Caco-2 (cell line): Measurements from ENCODE around the gene AXIN1. TPM values are rescaled to one million over a fixed set of nuclear protein-coding genes. Genes with fewer than 3 reads are reported as not detected.
A peak's percentile ranks its signal among the peaks of the same experiment; 100 is the strongest.

Experiments
- BruUV-seq: library from RNA; stranded (reverse); fragments of 400-500 nt; replicated peaks from 2 replicates; lab custom pipeline; 2021; lab: Mats Ljungman, UMichigan
- CTCF ChIA-PET: fragments of 300-600 bp; sonication (Branson Sonifier 250); formaldehyde crosslinking; loops from one replicate; lab custom pipeline; 2022; ENCODE audit warnings: antibody characterized with exemption; lab: Charles Lee
- POLR2A ChIA-PET: fragments of 300-600 bp; sonication (Branson Sonifier 250); formaldehyde crosslinking; loops from one replicate; lab custom pipeline; 2022; ENCODE audit warnings: antibody characterized with exemption; lab: Charles Lee
- DNase-seq, 2 experiments: peaks; one replicate each; pipeline versions ENCODE4 v3.0.0 to v3.0.0-alpha.2; 2020 to 2022
- H3K27me3 ChIP-seq: replicated peaks from 2 replicates; pipeline ENCODE4 v1.6.0; 2011; ENCODE audit warnings: low read length; ENCODE audit not compliant: control insufficient read depth, insufficient read depth
- H3K36me3 ChIP-seq: 2 replicates; pipeline ENCODE4 v1.5.1; 2011; ENCODE audit warnings: low read length; ENCODE audit not compliant: control insufficient read depth, insufficient read depth
- H3K4me1 ChIP-seq: fragments of 250-450 bp; sonication (Bioruptor Pico); 2 replicates; pipeline ENCODE4 v1.5.1; 2020; ENCODE audit warnings: mild to moderate bottlenecking
- H3K4me3 ChIP-seq: 2 replicates; pipeline ENCODE4 v1.5.1; 2011; ENCODE audit warnings: low read depth, mild to moderate bottlenecking, control low read depth, low read length
- H3K9me3 ChIP-seq: fragments of 250-450 bp; sonication (Bioruptor Pico); 2 replicates; pipeline ENCODE4 v1.5.1; 2020; ENCODE audit warnings: mild to moderate bottlenecking, moderate library complexity
- H3K27ac Mint-ChIP-seq: one replicate; pipeline ENCODE4 v1.8.0; 2022; ENCODE audit warnings: mixed read lengths; ENCODE audit not compliant: unreplicated experiment
- H3K27me3 Mint-ChIP-seq: one replicate; pipeline ENCODE4 v1.8.0; 2022; ENCODE audit warnings: mixed read lengths; ENCODE audit not compliant: insufficient read depth, unreplicated experiment
- H3K36me3 Mint-ChIP-seq: one replicate; pipeline ENCODE4 v1.8.0; 2022; ENCODE audit warnings: mild to moderate bottlenecking, mixed read lengths; ENCODE audit not compliant: insufficient read depth, unreplicated experiment
- H3K4me1 Mint-ChIP-seq: one replicate; pipeline ENCODE4 v1.8.0; 2022; ENCODE audit warnings: low read depth, mixed read lengths; ENCODE audit not compliant: unreplicated experiment
- H3K4me3 Mint-ChIP-seq: one replicate; pipeline ENCODE4 v1.8.0; 2022; ENCODE audit warnings: mild to moderate bottlenecking, moderate library complexity, mixed read lengths; ENCODE audit not compliant: unreplicated experiment
- H3K9me3 Mint-ChIP-seq: one replicate; pipeline ENCODE4 v1.8.0; 2022; ENCODE audit warnings: mixed read lengths; ENCODE audit not compliant: unreplicated experiment
- CTCF ChIP-seq, 2 experiments: fragments of 200-600 bp in 1 of 2; IDR thresholded peaks; 1 replicate in 1 of 2; 2 replicates in 1 of 2; pipeline versions ENCODE4 v1.5.1 to v1.8.0; 2011 to 2022; ENCODE audit warnings: antibody characterized with exemption in 1 of 2, control low read depth in 1 of 2, inconsistent platforms in 1 of 2, low read depth in 1 of 2, low read length in 1 of 2, mild to moderate bottlenecking in 1 of 2, moderate library complexity in 1 of 2; ENCODE audit not compliant: insufficient read depth in 1 of 2, severe bottlenecking in 1 of 2, unreplicated experiment in 1 of 2
- intact Hi-C: fragments of 100-400 bp; cut with micrococcal nuclease; formaldehyde crosslinking; loops from one replicate; pipeline ENCODE4 v1.10.0; 2022; ENCODE audit not compliant: unreplicated experiment
- total RNA-seq: library from RNA; stranded (reverse); gene quantifications from 2 replicates; pipeline ENCODE4 v1.2.3, GENCODE V29; 2022

The AXIN1 gene
- total RNA-seq, 1 experiment from 2014 or later = 34.5 TPM

DNA sequence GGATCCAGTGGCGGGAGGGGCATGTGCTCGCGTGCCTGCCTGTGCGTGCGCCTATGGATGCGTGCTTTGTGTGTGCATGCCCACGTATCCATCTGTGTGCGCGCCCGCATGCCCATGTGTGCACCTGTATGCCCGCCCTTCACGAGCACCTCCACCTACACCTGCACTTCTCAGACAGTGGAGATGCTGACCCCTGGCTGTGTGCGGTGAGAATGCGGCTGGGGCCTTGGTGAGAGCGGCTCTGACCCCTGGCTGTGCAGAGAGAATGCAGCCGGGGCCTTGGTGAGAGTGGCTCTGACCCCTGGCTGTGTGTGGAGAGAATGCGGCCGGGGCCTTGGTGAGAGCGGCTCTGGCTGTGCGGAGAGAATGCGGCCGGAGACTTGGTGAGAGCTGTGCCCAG is 33.9 kb downstream of the AXIN1 start:
- Histone ChIP-seq H3K4me1 (no peaks in the 10 kb centered on the region), H3K27me3 (no peaks in the 10 kb centered on the region), H3K9me3 (no peaks in the 10 kb centered on the region), H3K4me3 (no peak overlapping the region), H3K36me3 (no peaks in the 10 kb centered on the region; the same call in 1 of the 2 replicates)
- BruUV-seq = no TSS peak
- ChIA-PET POLR2A (interaction anchor here (0.6 kb wide), 1 partner anchor 34 kb away, joined by 3 read pairs; the partner anchor contains the start of gene AXIN1), CTCF (interaction anchor here (0.5 to 0.6 kb wide), 2 partner anchors 10 to 79 kb away, joined by 3 to 4 read pairs; no protein-coding TSS in a partner anchor)
- intact Hi-C loops = no loop called here
- Mint-ChIP-seq H3K4me3 (no peak overlapping the region), H3K9me3 (no peaks in the 10 kb centered on the region), H3K27ac (no peak overlapping the region), H3K4me1 (no peaks in the 10 kb centered on the region), H3K27me3 (no peaks in the 10 kb centered on the region), H3K36me3 (peaks cover 34% of the 10 kb centered on the region)
- peak; percentile 21 to 42 for TF ChIP-seq CTCF (IDR thresholded peaks at IDR 0.05; ENCODE audit: insufficient read depth in 1 of 2, low read depth in 1 of 2, low read length in 1 of 2, severe bottlenecking in 1 of 2, unreplicated experiment in 1 of 2)
- peak in 1 of 2 experiments; percentile 57 for DNase-seq

- Mint-ChIP-seq H3K36me3 (peaks cover 35% of the 10 kb centered on the region), H3K4me1 (no peaks in the 10 kb centered on the region), H3K9me3 (no peaks in the 10 kb centered on the region), H3K27me3 (no peaks in the 10 kb centered on the region), H3K4me3 (no peak overlapping the region), H3K27ac (no peak overlapping the region)
- H3K4me3 ChIP-seq = no peak overlapping the region
- intact Hi-C loops = no loop called here
- no peak for TF ChIP-seq CTCF (IDR thresholded peaks at IDR 0.05; ENCODE audit: insufficient read depth in 1 of 2, low read depth in 1 of 2, low read length in 1 of 2, severe bottlenecking in 1 of 2, unreplicated experiment in 1 of 2)
- POLR2A ChIA-PET = no interaction called here
- no peaks in the 10 kb centered on the region; the same call in 1 of the 2 replicates for H3K36me3 ChIP-seq
- no peaks in the 10 kb centered on the region for H3K9me3 ChIP-seq
- H3K27me3 ChIP-seq = no peaks in the 10 kb centered on the region
- CTCF ChIA-PET = no interaction called here
- no TSS peak for BruUV-seq
- no peak for DNase-seq
- no peaks in the 10 kb centered on the region for H3K4me1 ChIP-seq
Observed at GRCh38 chr16:317583-317982, 34.9 kb downstream of the AXIN1 start.

DNA sequence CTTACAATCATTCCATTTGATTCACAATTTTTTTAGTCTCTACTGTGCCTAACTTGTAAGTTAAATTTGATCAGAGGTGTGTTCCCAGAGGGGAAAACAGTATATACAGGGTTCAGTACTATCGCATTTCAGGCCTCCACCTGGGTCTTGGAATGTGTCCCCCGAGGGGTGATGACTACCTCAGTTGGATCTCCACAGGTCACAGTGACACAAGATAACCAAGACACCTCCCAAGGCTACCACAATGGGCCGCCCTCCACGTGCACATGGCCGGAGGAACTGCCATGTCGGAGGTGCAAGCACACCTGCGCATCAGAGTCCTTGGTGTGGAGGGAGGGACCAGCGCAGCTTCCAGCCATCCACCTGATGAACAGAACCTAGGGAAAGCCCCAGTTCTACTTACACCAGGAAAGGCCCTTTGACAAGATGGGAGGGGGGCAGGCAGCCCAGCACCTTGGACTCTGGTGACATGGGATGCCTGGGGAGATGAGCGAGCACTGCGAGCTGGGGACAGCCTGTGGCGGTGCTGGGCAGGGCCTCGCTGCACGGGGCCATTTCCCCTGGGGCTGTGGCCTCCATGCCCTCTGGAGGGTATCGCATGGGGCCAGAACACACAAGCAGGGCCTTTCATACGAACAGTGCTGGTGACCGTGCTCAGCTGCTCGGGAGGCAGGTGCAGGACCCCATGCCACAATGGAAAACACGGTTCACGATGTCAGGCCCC is 35.6 kb downstream of the AXIN1 start:
- Mint-ChIP-seq H3K9me3 (no peaks in the 10 kb centered on the region), H3K27ac (no peak overlapping the region), H3K36me3 (peaks cover 35% of the 10 kb centered on the region), H3K27me3 (no peaks in the 10 kb centered on the region), H3K4me3 (no peak overlapping the region), H3K4me1 (no peaks in the 10 kb centered on the region)
- Histone ChIP-seq H3K27me3 (no peaks in the 10 kb centered on the region), H3K9me3 (no peaks in the 10 kb centered on the region), H3K36me3 (no peaks in the 10 kb centered on the region; the same call in 1 of the 2 replicates), H3K4me1 (no peaks in the 10 kb centered on the region), H3K4me3 (no peak overlapping the region)
- no peak for TF ChIP-seq CTCF (IDR thresholded peaks at IDR 0.05; ENCODE audit: insufficient read depth in 1 of 2, low read depth in 1 of 2, low read length in 1 of 2, severe bottlenecking in 1 of 2, unreplicated experiment in 1 of 2)
- CTCF ChIA-PET = no interaction called here
- POLR2A ChIA-PET = no interaction called here
- intact Hi-C loops = no loop called here
- peak in 1 of 2 experiments; percentile 49 for DNase-seq
- BruUV-seq = no TSS peak
